HG03280 (cell line): Measurements from ENCODE around the gene NDUFB5.

Source experiments
- ATAC-seq: cut with Tn5 transposase; IDR thresholded peaks from one replicate; pipeline ENCODE4 v1.9.1; 2021; ENCODE audit warnings: mild to moderate bottlenecking, moderate library complexity; ENCODE audit not compliant: unreplicated experiment

The NDUFB5 gene

DNA sequence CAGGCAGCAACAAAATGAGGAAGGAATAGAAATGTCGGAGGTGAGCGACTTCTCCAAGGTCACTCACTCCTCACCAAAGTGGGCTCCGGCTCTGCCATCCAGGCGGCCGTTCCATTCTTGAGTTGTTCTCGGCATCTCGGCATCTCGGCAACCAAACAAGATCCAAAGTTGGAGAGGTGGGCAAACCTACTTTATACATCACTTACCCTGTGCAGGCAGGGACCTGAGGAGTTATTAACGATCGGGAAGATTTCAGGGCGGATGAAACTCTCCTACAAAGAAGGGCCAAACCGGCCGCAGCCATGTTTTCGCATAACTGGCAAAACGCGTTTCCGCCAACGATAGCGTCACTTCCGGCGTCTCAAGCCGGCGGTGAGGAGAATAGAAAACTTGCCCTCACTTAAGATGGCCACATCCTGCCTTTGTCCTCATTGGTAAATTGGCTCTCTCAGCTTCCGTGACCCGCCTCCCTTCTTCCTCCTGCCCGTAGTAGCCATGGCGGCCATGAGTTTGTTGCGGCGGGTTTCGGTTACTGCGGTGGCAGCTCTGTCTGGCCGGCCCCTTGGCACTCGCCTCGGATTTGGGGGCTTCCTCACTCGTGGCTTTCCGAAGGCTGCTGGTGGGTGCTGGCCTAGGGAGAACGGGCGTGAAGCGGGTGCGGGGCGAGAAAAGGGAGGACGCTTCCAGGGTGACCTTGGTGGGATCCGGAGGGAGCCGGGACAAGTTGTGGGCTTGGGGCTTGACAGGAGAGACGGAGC lies at the start of gene NDUFB5, which contains the start of gene MRPL47:
Gene NDUFB5, plus strand, starts transcription at position 474 of the 758 bp plus-strand sequence. Its CDS starts 22 bp downstream, at position 496.
Gene MRPL47, minus strand, starts transcription at position 318 of the 758 bp plus-strand sequence. Its CDS starts 14 bp downstream, at position 304.
- ATAC-seq: peak; percentile 97

GRCh38 chr3:179558742-179559364 lies 45.7 kb upstream of the NDUFB5 start:
- ATAC-seq: no peak

GRCh38 chr3:179560791-179561190 lies 43.8 kb upstream of the NDUFB5 start:
- ATAC-seq: no peak

DNA sequence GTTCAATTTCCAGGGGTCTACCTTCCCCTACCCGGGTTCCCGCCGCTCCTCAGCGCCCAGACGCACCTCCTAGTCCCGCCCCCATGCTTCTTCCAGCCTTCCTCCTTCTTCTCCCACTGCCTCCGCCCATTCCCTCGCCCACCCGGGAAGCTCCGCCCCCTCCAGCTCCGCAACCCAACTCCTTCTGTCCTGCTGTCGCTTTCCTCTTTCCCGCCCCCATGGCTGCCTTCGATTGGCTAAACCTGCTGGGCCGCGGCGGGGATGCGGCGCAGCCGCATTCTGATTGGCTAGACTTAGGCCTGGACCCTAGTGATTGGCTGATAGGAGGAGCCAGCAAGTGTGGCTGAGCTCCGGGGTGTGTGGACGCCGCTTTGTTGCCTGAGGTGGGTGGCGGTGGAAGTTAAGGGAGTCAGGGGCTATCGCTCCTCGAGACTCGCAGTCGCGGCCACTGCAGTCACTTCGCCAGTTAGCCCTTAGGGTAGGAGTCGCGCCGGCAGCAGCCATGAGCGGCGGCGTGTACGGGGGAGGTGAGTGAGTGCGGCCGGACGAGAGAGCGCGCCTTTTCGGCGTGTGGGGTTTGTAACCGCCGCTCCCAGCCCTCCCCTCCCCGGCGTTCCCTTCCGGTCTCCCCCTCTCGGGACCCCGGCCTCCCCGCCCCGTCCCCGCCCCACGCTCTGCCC lies 41.9 kb upstream of the NDUFB5 start, which contains the start of gene ACTL6A:
Gene ACTL6A, plus strand, starts transcription at position 336 of the 680 bp plus-strand sequence. Its CDS starts 167 bp downstream, at position 503.
- ATAC-seq: peak; percentile 97

- ATAC-seq: peak; percentile 58
These were observed 41.3 kb upstream of the NDUFB5 start for GRCh38 chr3:179563271-179563783.

DNA sequence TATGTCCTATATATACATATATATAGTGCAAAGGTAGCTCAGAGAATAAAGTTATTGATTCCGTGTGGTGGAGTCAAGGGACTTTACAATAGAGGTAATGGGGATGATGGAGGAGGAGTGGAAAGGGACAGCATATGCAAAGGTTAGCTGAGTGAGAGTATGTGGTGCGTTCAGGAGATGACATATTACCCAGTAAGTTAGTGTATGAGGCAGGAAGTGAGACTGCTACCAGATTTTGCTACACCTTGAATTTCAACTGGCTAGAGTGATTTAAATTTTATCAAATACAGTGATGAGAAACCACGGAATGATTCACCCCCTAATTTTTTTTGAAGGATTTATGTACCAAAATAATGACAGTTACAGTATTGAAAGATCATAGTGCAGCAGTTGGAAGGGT lies 39.1 kb upstream of the NDUFB5 start:
- ATAC-seq: no peak

- no peak for ATAC-seq
These were observed 23.6 kb upstream of the NDUFB5 start for GRCh38 chr3:179580992-179581391.

GRCh38 chr3:179589143-179589542 lies 15.5 kb upstream of the NDUFB5 start:
- no peak for ATAC-seq

GRCh38 chr3:179590669-179591068 lies 13.9 kb upstream of the NDUFB5 start:
- ATAC-seq: no peak

DNA sequence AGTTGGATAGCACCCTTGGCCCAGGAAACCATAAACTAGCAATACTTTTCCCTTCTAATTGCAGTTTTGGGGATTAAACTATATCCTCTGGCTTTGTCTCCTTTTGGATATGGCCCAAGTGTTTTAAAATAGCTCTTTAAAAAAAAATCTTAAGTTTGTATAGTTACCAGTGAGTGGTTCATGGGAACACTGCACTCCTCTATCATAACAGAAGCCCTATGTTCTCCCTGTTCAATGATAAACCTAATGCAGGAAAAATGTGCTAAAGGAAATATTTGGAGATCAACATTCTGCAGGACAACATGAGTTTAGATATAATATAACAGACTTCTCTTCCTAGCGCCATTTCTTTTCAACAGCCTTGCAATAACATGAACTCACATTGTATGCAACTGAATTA lies 13.3 kb upstream of the NDUFB5 start:
- no peak for ATAC-seq

DNA sequence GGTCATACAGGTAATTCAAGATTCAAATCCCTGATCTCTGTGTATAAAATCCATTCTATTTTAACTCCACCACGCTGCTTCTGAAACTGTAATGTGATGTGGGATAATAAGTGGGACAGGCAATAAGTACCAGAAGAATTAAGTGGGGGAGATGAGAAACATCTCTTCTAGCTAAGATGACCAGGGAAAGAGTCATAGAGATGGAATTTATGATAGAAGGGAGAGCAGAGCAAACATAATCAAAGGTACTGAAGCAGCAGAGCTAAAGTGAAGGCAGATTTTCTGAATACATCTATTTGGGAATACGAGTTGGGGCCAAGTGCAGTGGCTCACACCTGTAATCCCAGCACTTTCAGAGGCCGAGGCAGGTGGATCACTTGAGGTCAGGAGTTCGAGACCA lies 5.1 kb upstream of the NDUFB5 start:
- no peak for ATAC-seq

GRCh38 chr3:179603321-179603720 lies 1.3 kb upstream of the NDUFB5 start:
- no peak for ATAC-seq

DNA sequence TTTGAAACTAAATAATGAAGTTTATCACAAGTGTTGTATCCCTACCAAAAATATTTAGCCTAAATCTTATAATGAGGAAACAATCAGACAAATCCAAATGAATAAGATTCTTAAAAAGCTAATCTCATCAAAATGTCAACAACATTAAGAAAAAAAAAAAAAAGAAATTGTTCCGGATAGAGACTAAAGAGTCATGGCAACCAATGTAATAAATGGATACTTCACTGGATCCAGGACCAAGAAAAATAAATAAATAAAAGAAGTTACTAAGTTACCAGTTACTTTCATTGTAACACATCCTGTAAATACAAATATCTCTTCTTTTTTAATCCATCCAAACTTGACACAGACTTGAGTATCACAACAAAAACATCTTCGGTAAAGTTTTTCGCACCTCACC lies 763 bp upstream of the NDUFB5 start:
- no peak for ATAC-seq

GRCh38 chr3:179606534-179607085 lies 2.0 kb downstream of the NDUFB5 start:
- no peak for ATAC-seq

DNA sequence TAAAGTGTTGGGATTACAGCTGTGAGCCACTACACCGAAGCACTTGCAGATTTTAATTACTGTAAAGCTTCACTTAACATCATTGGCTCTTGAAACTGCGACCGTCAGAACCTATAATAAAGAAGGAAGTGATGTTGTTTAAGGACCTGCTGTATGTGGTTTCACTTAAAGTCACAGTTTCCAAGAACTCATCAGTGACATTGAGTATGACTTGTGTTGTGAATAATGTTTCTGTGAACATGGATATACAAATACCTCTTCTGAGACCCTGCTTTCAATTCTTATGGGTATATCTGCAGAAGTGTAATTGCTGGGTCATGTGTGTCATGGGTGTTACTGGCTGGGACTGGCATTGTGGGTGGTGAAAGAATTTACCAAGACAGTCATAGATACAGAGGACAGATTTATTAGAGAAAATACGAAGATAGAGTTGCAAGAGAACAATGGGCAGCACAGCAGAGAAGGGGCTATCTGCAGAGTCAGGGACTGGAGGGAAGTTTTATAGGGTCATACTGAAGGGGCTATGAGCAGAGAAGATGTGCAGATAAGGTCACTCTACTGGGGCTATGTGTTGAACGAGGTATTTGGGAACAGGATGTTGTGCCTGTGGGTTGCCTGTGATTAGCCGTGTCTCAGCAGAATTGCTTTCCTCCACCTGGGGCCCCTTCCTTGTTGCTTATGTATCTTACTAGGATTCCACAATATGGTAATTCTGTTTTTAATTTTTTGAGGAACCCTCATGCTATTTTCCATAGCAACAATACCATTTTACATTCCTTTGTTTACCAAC lies 4.5 kb downstream of the NDUFB5 start:
- peak; percentile 44 for ATAC-seq

DNA sequence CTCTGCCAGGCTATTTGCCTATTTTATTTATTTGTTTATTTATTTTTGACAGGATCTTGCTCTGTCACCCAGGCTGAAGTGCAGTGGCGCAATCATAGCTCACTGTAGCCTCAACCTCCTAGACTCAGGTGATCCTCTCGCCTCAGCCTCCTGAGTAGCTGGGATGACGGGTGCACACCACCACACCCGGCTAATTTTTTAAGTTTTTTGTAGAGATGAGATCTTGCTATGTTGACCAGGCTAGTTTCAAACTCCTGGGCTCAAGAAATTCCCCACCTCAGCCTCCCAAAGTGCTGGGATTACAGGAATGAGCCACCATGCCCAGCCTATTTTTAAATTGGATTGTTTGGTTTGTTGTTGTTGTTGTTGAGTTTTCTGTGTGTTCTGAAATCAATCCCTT lies 5.5 kb downstream of the NDUFB5 start:
- no peak for ATAC-seq

DNA sequence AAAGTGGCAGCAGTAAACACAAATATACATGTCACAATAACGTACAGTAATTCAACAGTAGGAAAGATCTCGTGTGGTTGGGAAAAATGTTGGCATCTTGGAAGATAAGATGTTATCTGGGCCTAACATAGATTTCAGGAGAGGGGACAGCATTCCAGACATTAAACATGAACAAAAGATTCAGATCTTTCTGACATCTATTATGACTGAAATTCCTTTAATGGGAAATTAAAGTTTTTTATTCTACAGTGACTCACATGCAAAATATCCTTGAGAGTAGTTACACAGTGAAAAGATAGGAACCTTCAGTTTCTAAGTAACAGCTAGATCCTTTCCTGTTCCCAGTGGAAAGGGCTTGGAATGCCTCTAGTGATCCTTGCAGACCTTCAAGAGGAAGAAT lies 9.2 kb downstream of the NDUFB5 start:
- no peak for ATAC-seq

GRCh38 chr3:179615458-179616173 lies 11.0 kb downstream of the NDUFB5 start:
- no peak for ATAC-seq

- ATAC-seq: no peak
These were observed 17.4 kb downstream of the NDUFB5 start for GRCh38 chr3:179622023-179622422.

DNA sequence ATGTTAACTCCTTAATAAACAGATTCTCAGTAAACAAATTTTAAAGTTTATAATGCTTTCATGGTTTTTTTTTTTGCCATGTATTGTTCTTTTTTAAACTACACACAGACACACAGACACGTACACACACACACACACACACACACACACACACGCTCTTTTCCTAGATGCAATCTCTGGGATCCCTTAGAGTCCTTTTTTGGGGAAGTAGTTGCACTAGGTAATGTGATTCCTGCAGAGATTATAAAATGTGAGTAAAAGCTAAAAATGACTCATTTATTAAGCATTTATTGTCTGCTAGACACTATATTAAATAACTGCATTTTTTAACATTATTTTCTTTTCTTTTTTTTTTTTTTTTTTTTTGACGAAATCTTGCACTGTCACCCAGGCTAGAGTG lies 19.9 kb downstream of the NDUFB5 start:
- no peak for ATAC-seq
